ENCODE results near the gene TP53TG3C.
"Not testable (repeated sequence)": the region's sequence is repeated elsewhere in the genome, so short reads cannot be mapped to it uniquely, and the experiment has no call there.

The TP53TG3C gene, protein sequence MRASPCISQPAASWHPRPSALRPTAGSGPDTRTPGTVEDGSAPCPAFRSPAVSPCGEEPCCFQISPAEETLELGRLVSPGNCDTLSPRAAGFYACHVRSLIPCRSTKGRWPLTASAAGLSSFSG

DNA sequence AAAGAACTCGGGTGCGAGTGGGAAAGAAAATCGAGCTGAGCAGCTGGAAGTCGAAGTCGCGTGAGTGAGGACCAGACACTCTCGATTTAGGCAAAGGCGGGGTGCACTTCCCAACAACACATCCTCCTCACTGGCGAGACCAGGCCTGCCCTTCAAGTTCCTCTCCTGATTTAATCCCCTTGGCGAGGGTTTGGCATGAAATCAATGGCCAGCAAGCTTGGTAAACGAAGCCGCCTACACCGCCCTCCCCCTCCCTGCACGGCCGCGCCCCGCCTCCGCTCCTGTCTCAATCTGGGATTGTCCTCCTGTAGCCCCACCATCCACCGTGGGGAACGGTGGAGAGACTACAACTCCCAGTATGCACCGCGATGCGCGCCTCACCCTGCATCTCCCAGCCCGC is at the start of gene TP53TG3C:
Gene TP53TG3C, plus strand, starts transcription at position 301 of the 400 bp plus-strand sequence. Its CDS starts 68 bp downstream, at position 369.
- DNase-seq (ENCODE audit: low spot score) = not testable (repeated sequence)

Measured in hepatic stellate cell (primary cell).